PFSK-1 (cell line): ENCODE measurements around the gene PPP5C.

Experiments used
- FOXP2 ChIP-seq: optimal IDR thresholded peaks from 2 replicates; pipeline ENCODE3; 2011; ENCODE audit warnings: borderline replicate concordance, control low read depth, inconsistent platforms; ENCODE audit not compliant: insufficient read depth; ENCODE audit errors: extremely low read length, extremely low read depth
- POLR2AphosphoS5 ChIP-seq: IDR thresholded peaks from 2 replicates; pipeline ENCODE4 v1.6.1; 2012; ENCODE audit warnings: low read depth, mild to moderate bottlenecking, control low read depth, low read length, moderate library complexity
- SIN3A ChIP-seq: IDR thresholded peaks from 2 replicates; pipeline ENCODE4 v1.6.1; 2012; ENCODE audit warnings: mild to moderate bottlenecking, low read length, moderate library complexity, borderline replicate concordance; ENCODE audit not compliant: insufficient read depth
- TAF1 ChIP-seq: IDR thresholded peaks from 2 replicates; pipeline ENCODE4 v1.6.1; 2012; ENCODE audit warnings: low read length, control low read depth, borderline replicate concordance; ENCODE audit not compliant: insufficient read depth
- TF ChIP-seq, protein P1 (sequence below), 2 experiments: IDR thresholded peaks; 2 replicates each; pipeline versions ENCODE4 v1.6.1 to v1.8.0; 2011 to 2012; ENCODE audit warnings: low read depth in 2 of 2, low read length in 2 of 2, control low read depth in 1 of 2, inconsistent platforms in 1 of 2, mild to moderate bottlenecking in 1 of 2, moderate library complexity in 1 of 2; ENCODE audit not compliant: insufficient read depth in 1 of 2

DNA sequence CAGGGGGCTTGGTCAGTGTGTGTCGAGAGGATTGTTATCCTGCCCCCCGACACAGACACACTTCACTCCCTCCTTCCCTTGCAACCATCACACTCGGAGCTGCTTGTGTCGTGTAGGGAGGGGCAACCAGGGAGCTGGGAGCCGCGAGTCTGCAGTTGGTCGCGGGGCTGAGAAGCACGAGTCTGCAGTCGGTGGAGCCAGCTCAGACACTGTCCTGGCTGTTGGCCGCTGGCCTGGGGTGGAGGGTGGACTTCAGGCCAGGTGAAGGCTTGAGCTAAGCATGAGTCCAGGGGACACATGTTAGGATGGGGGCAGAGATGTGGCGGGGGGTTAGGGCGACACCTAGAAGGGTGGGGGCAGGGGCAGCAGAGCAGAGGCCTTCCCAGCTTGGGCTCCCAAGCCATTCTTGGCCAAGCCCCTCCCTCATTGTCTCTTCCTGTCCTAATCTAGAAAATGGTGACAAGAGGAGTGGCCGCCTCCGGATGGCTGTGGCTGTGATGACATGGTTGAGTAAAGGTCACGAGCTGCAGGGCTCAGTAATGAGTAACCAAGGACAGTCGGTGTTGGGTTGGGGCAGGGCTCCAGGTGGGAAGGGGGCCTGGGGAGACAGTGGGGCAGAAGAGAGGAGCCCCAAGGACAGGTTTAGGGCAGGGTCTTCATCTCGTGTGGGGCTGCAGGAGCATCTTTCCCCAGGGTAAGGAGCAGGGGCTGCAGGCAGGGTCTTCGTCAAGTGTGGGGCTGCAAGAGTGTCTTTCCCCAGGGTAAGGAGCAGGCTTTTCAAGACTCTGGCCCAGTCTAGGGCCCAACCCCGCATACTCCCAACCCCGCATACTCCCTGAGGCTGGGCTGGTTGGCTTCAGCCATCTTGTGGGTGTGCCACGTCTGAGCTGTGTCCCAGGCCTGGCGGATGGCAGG is 8.6 kb downstream of the PPP5C start:
- TF ChIP-seq POLR2AphosphoS5 (no peak), TAF1 (no peak), SIN3A (no peak), FOXP2 (no peak)
- TF ChIP-seq, protein P1, sequence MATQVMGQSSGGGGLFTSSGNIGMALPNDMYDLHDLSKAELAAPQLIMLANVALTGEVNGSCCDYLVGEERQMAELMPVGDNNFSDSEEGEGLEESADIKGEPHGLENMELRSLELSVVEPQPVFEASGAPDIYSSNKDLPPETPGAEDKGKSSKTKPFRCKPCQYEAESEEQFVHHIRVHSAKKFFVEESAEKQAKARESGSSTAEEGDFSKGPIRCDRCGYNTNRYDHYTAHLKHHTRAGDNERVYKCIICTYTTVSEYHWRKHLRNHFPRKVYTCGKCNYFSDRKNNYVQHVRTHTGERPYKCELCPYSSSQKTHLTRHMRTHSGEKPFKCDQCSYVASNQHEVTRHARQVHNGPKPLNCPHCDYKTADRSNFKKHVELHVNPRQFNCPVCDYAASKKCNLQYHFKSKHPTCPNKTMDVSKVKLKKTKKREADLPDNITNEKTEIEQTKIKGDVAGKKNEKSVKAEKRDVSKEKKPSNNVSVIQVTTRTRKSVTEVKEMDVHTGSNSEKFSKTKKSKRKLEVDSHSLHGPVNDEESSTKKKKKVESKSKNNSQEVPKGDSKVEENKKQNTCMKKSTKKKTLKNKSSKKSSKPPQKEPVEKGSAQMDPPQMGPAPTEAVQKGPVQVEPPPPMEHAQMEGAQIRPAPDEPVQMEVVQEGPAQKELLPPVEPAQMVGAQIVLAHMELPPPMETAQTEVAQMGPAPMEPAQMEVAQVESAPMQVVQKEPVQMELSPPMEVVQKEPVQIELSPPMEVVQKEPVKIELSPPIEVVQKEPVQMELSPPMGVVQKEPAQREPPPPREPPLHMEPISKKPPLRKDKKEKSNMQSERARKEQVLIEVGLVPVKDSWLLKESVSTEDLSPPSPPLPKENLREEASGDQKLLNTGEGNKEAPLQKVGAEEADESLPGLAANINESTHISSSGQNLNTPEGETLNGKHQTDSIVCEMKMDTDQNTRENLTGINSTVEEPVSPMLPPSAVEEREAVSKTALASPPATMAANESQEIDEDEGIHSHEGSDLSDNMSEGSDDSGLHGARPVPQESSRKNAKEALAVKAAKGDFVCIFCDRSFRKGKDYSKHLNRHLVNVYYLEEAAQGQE (IDR thresholded peaks at IDR 0.05; ENCODE audit: insufficient read depth in 1 of 2, low read depth in 2 of 2, low read length in 2 of 2): no peak
